Loucy (cell line): ENCODE measurements around the gene KRT80.

ENCODE experiments used
- EZH2phosphoT487 ChIP-seq: fragments of 200-600 bp; IDR thresholded peaks from 2 replicates; pipeline ENCODE4 v1.6.1; 2018; ENCODE audit warnings: antibody characterized with exemption, mild to moderate bottlenecking, moderate library complexity, borderline replicate concordance
- TF ChIP-seq, protein P1 (sequence below): fragments of 200-600 bp; sonication (generic); conservative IDR thresholded peaks from 2 replicates; pipeline ENCODE4 v1.5.1; 2014; ENCODE audit warnings: mild to moderate bottlenecking, antibody characterized with exemption, low read length

DNA sequence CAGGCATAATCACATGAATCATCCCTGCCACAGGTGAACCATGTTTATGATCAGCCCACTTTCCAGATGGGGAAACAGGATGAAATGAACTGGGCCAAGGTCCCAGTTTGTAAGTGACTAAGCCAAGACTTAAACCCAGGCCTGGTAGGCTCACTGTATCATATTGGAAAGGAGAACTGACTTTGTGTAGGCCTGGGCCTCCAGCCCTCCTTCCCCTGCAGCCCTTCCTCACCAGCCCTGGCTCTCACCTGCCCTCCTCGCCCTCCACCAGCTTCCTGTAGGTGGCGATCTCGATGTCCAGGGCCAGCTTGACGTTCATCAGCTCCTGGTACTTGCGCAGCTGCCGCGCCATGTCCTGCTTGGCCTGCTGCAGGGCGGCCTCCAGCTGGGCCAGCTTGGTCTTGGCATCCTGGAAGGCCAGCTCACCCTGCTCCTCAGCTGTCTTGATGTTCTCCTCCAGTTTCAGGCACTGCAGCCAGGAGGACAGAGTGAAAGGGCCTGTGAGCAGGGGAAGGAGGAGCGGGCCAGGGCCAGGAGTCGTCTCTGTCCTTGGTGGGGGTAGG, 19.8 kb downstream of the KRT80 start:
- TF ChIP-seq, protein P1, sequence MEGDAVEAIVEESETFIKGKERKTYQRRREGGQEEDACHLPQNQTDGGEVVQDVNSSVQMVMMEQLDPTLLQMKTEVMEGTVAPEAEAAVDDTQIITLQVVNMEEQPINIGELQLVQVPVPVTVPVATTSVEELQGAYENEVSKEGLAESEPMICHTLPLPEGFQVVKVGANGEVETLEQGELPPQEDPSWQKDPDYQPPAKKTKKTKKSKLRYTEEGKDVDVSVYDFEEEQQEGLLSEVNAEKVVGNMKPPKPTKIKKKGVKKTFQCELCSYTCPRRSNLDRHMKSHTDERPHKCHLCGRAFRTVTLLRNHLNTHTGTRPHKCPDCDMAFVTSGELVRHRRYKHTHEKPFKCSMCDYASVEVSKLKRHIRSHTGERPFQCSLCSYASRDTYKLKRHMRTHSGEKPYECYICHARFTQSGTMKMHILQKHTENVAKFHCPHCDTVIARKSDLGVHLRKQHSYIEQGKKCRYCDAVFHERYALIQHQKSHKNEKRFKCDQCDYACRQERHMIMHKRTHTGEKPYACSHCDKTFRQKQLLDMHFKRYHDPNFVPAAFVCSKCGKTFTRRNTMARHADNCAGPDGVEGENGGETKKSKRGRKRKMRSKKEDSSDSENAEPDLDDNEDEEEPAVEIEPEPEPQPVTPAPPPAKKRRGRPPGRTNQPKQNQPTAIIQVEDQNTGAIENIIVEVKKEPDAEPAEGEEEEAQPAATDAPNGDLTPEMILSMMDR = peak; percentile 59
- TF ChIP-seq EZH2phosphoT487 = no peak
